Gastrocnemius medialis (tissue), 4 donors: Measurements from ENCODE around the gene KTN1. TPM values are rescaled to one million over a fixed set of nuclear protein-coding genes. Genes with fewer than 3 reads are reported as not detected.

Experiments
- ATAC-seq, 2 donors: fragments of 150-250 bp; one replicate each; pipeline ENCODE4 v1.9.1; 2016
- DNase-seq, 2 donors: peaks; one replicate each; pipeline ENCODE4 v3.0.0-alpha.2; 2019
- H3K27ac ChIP-seq, 4 donors: fragments of 200-600 bp; sonication (generic); 1 replicate in 1 of 4; 2 replicates in 3 of 4; pipeline ENCODE4 v1.5.1; 2016 to 2018; ENCODE audit warnings: mild to moderate bottlenecking in 2 of 4, moderate library complexity in 1 of 4
- H3K27me3 ChIP-seq, 3 donors: fragments of 200-600 bp; sonication (generic) in 2 of 3; 1 replicate in 1 of 3; 2 replicates in 2 of 3; pipeline versions ENCODE4 v1.5.1 to v1.6.0; 2016 to 2019; ENCODE audit warnings: mild to moderate bottlenecking in 1 of 3, moderate library complexity in 1 of 3
- H3K36me3 ChIP-seq, 2 donors: fragments of 200-600 bp; sonication (generic) in 1 of 2; one replicate each; pipeline ENCODE4 v1.5.1; 2017 to 2018
- H3K4me1 ChIP-seq, 2 donors: fragments of 200-600 bp; sonication (generic) in 1 of 2; one replicate each; pipeline ENCODE4 v1.5.1; 2016 to 2017; ENCODE audit warnings: mild to moderate bottlenecking in 2 of 2
- H3K4me3 ChIP-seq, 4 donors: fragments of 200-600 bp; sonication (generic) in 3 of 4; 1 replicate in 1 of 4; 2 replicates in 3 of 4; pipeline ENCODE4 v1.5.1; 2016 to 2019; ENCODE audit warnings: mild to moderate bottlenecking in 2 of 4
- H3K9me3 ChIP-seq, 3 donors: fragments of 200-600 bp; sonication (generic) in 2 of 3; 1 replicate in 1 of 3; 2 replicates in 2 of 3; pipeline ENCODE4 v1.5.1; 2016 to 2019
- CTCF ChIP-seq, 5 experiments: fragments of 450-650 bp in 3 of 5; fragments of 200-600 bp in 2 of 5; sonication (generic) in 2 of 5; IDR thresholded peaks in 4 of 5; conservative IDR thresholded peaks in 1 of 5; 1 replicate in 4 of 5; 2 replicates in 1 of 5; pipeline ENCODE4 v1.5.1; 2016 to 2019; ENCODE audit warnings: antibody characterized with exemption in 5 of 5, mild to moderate bottlenecking in 3 of 5, moderate library complexity in 3 of 5
- POLR2A ChIP-seq, 2 donors: fragments of 450-650 bp; IDR thresholded peaks; one replicate each; pipeline ENCODE4 v1.6.1; 2017; ENCODE audit warnings: antibody characterized with exemption in 2 of 2, mild to moderate bottlenecking in 2 of 2, moderate library complexity in 2 of 2
- in situ Hi-C, 4 donors: fragments of 200-750 bp; cut with MboI; loops; one replicate each; pipeline versions ENCODE4 v1.15.0 to v1.8.0; 2017; ENCODE audit warnings: low sequenced_read_pairs in 4 of 4
- intact Hi-C: fragments of 100-400 bp; cut with DNase I; formaldehyde crosslinking; loops from one replicate; pipeline ENCODE4 v1.15.1; 2023; ENCODE audit warnings: low total_unique reads
- total RNA-seq, 4 donors: library from RNA; depleted of rRNA; stranded (reverse); fragments of >200 nt; gene quantifications; one replicate each; pipeline versions ENCODE4 v1.1.0 to v1.2.3, GENCODE V29; 2016

The KTN1 gene
- total RNA-seq, 4 donors from 2014 or later: 256 to 373 (median 327) TPM

DNA sequence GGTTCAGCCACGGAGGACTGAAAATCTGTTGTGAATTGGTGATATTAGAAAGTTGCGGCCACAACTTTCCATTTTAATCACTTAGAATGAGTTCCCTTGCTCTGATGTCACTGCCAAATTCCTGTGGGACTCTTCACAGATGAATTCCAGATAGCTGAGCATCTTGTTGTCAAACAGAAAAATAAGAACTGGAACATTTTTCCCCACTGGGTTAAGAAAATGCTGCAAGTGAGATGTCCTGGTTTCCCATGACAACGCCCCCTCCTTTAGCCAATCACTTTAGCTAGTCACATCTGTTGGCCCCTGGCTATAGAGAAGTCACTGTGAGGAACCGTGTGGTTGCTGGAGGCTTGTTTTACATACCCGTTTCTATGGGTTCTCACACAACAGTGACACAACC lies 135.9 kb downstream of the KTN1 start:
- Histone ChIP-seq H3K27ac (peak overlapping the region in 3 of 4 donors; percentile 46 to 75 (median 74)), H3K4me3 (no peak overlapping the region), H3K4me1 (peaks cover 0 to 8% of the 10 kb centered on the region in 2 donors), H3K36me3 (no peaks in the 10 kb centered on the region), H3K27me3 (no peaks in the 10 kb centered on the region), H3K9me3 (no peaks in the 10 kb centered on the region)
- intact Hi-C loops: no loop called here
- ATAC-seq: peak; percentile 84 to 90
- in situ Hi-C loops: loop anchor here in 3 of 4 donors (10.0 to 25.0 kb wide), 3 partner anchors 621 to 759 kb away; no protein-coding TSS in a partner anchor
- no peak for TF ChIP-seq CTCF (IDR thresholded peaks at IDR 0.05 in 4 of 5, conservative IDR thresholded peaks at IDR 0.05 in 1 of 5)
- DNase-seq: peak; percentile 71 to 79

DNA sequence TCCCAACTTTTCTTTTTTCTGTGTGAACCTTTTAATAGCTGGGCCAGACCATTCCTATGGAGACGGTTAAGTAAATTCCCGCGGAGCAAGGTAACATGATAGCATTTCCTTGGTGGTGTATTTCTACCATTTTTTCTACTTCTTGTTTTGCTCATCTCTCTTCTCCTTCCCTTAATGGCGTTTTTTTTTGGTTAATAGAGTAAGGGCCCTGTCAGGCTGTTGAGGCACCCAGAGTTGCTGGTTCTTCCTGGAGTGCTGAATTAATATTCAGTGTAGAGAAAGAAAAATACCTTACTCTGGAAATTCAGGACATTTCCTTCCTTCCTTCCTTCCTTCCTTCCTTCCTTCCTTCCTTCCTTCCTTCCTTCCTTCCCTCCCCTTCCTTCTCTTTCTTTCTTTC lies 137.6 kb downstream of the KTN1 start:
- Histone ChIP-seq H3K27me3 (no peaks in the 10 kb centered on the region), H3K4me1 (peaks cover 0 to 5% of the 10 kb centered on the region in 2 donors), H3K27ac (no peak overlapping the region), H3K9me3 (no peaks in the 10 kb centered on the region), H3K4me3 (no peak overlapping the region), H3K36me3 (no peaks in the 10 kb centered on the region)
- DNase-seq (no peak), ATAC-seq (no peak)
- intact Hi-C loops: no loop called here
- no peak for TF ChIP-seq POLR2A (IDR thresholded peaks at IDR 0.05)
- no peak for TF ChIP-seq CTCF (IDR thresholded peaks at IDR 0.05 in 4 of 5, conservative IDR thresholded peaks at IDR 0.05 in 1 of 5)
- in situ Hi-C loops: loop anchor here in 3 of 4 donors (10.0 to 25.0 kb wide), 3 partner anchors 620 to 757 kb away; no protein-coding TSS in a partner anchor

DNA sequence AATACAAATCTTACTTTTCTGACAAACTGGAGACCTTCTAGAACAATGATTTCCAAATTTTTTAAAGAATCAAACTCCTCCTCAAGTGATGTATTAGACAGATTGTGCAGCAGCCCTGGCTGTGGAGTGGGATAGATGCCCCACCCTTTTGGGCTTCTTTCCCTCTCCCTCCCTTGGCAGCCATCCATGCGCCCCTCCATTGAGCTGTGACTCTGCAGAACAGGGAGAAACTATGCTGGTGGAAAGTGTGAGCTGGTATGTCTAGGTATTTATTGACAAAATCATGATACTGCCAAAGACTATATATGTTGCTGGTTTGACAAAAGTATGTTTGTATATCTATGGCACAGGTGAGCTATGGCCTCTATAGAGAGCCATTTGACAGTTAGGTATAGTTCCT lies 138.5 kb downstream of the KTN1 start:
- ATAC-seq (no peak), DNase-seq (no peak)
- Histone ChIP-seq H3K27ac (no peak overlapping the region), H3K4me3 (no peak overlapping the region), H3K36me3 (no peaks in the 10 kb centered on the region), H3K9me3 (no peaks in the 10 kb centered on the region), H3K27me3 (no peaks in the 10 kb centered on the region), H3K4me1 (no peaks in the 10 kb centered on the region)
- in situ Hi-C loops: loop anchor here in 3 of 4 donors (10.0 to 25.0 kb wide), 3 partner anchors 619 to 756 kb away; no protein-coding TSS in a partner anchor
- no peak for TF ChIP-seq CTCF (IDR thresholded peaks at IDR 0.05 in 4 of 5, conservative IDR thresholded peaks at IDR 0.05 in 1 of 5)
- no peak for TF ChIP-seq POLR2A (IDR thresholded peaks at IDR 0.05)
- intact Hi-C loops: no loop called here

GRCh38 chr14:55720796-55721195 lies 140.8 kb downstream of the KTN1 start:
- no peak overlapping the region for H3K4me3 ChIP-seq
- no peak for ATAC-seq
- H3K4me1 ChIP-seq: no peaks in the 10 kb centered on the region
- H3K9me3 ChIP-seq: no peaks in the 10 kb centered on the region
- intact Hi-C loops: no loop called here
- DNase-seq: no peak
- in situ Hi-C loops: loop anchor here in 2 of 4 donors (25.0 kb wide), 2 partner anchors 617 to 742 kb away; no protein-coding TSS in a partner anchor
- no peaks in the 10 kb centered on the region for H3K36me3 ChIP-seq
- H3K27me3 ChIP-seq: no peaks in the 10 kb centered on the region
- TF ChIP-seq POLR2A (IDR thresholded peaks at IDR 0.05) (no peak), CTCF (IDR thresholded peaks at IDR 0.05 in 4 of 5, conservative IDR thresholded peaks at IDR 0.05 in 1 of 5) (no peak)
- H3K27ac ChIP-seq: no peak overlapping the region

DNA sequence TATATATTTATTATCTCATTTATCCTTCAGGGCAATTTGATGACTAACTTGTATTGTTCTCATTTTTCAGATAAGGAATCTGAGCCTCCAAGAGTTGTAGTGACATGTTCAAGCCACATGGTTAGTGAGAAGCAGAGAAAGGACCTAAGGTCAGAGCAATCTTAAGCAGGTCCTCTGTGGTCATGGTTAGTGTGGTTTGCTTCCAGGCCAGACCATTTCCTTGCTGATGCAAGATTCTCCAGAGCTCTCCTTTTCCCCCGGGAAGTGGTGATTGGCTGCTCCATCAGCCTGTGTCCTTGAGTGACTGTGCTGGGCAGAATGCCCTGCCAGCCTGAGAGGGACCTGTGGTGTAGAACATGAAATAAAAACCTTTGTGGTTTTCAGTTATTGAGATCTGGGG lies 141.3 kb downstream of the KTN1 start:
- no peaks in the 10 kb centered on the region for H3K27me3 ChIP-seq
- H3K36me3 ChIP-seq: no peaks in the 10 kb centered on the region
- no peaks in the 10 kb centered on the region for H3K4me1 ChIP-seq
- no peaks in the 10 kb centered on the region for H3K9me3 ChIP-seq
- in situ Hi-C loops (loop anchor here in 2 of 4 donors (25.0 kb wide), 2 partner anchors 616 to 741 kb away; no protein-coding TSS in a partner anchor), intact Hi-C loops (no loop called here)
- ATAC-seq (peak in 1 of 2 donors; percentile 51), DNase-seq (no peak)
- TF ChIP-seq POLR2A (IDR thresholded peaks at IDR 0.05): no peak
- no peak for TF ChIP-seq CTCF (IDR thresholded peaks at IDR 0.05 in 4 of 5, conservative IDR thresholded peaks at IDR 0.05 in 1 of 5)
- H3K27ac ChIP-seq: no peak overlapping the region
- no peak overlapping the region for H3K4me3 ChIP-seq
